Epithelial cell of esophagus (primary cell): ENCODE data around the gene AUTS2.
A peak's percentile ranks its signal among the peaks of the same experiment; 100 is the strongest.

ENCODE experiments used
- DNase-seq: peaks from one replicate; pipeline ENCODE4 v3.0.0; 2010; ENCODE audit warnings: low read depth
- H3K4me3 ChIP-seq: 2 replicates; pipeline ENCODE4 v1.5.1; 2011; ENCODE audit warnings: mild to moderate bottlenecking, low read length, control low read depth
- CTCF ChIP-seq: IDR thresholded peaks from 2 replicates; pipeline ENCODE4 v1.5.1; 2011; ENCODE audit warnings: low read depth, mild to moderate bottlenecking, low read length, control low read depth, inconsistent platforms; ENCODE audit not compliant: insufficient read depth; ENCODE audit errors: missing control alignments

The AUTS2 gene

GRCh38 chr7:69871213-69871885, 273.1 kb downstream of the AUTS2 start:
- TF ChIP-seq CTCF: no peak
- H3K4me3 ChIP-seq: no peak overlapping the region
- peak; percentile 0 for DNase-seq

- TF ChIP-seq CTCF: no peak
- no peak for DNase-seq
- no peak overlapping the region for H3K4me3 ChIP-seq
Measured at GRCh38 chr7:69871886-69872569, 273.8 kb downstream of the AUTS2 start.

- DNase-seq: no peak
Measured at GRCh38 chr7:69873512-69873911, 275.2 kb downstream of the AUTS2 start.

GRCh38 chr7:69878015-69878414, 279.7 kb downstream of the AUTS2 start:
- no peak overlapping the region for H3K4me3 ChIP-seq
- no peak for DNase-seq
- no peak for TF ChIP-seq CTCF

More at GRCh38 chr7:69873512-69873911, 275.2 kb downstream of the AUTS2 start:
- no peak overlapping the region for H3K4me3 ChIP-seq
- no peak for TF ChIP-seq CTCF

- H3K4me3 ChIP-seq: no peak overlapping the region
- DNase-seq: no peak
- no peak for TF ChIP-seq CTCF
Measured at GRCh38 chr7:69878591-69878990, 280.3 kb downstream of the AUTS2 start.

GRCh38 chr7:69879989-69880388, 281.7 kb downstream of the AUTS2 start:
- H3K4me3 ChIP-seq: no peak overlapping the region
- DNase-seq: no peak
- TF ChIP-seq CTCF: no peak
